HEK293T (cell line): ENCODE data around the gene AKT1.
A peak's percentile ranks its signal among the peaks of the same experiment; 100 is the strongest.
"Not testable (repeated sequence)": the region's sequence is repeated elsewhere in the genome, so short reads cannot be mapped to it uniquely, and the experiment has no call there.

ENCODE experiments used
- CTCF ChIA-PET: fragments of 350-600 bp; formaldehyde crosslinking; extraction: SDS; loops from one replicate; lab custom pipeline; 2021; ENCODE audit warnings: antibody characterized with exemption, inconsistent platforms; lab: Yijun Ruan, JAX
- POLR2A ChIA-PET: fragments of 350-600 bp; formaldehyde crosslinking; extraction: SDS; loops from one replicate; lab custom pipeline; 2020; ENCODE audit warnings: antibody characterized with exemption, inconsistent platforms; lab: Yijun Ruan, JAX
- DNase-seq: peaks from one replicate; pipeline ENCODE4 v3.0.0; 2012; ENCODE audit warnings: mixed read lengths; ENCODE audit errors: extremely low spot score
- ARNT ChIP-seq: fragments of 450-650 bp; IDR thresholded peaks from 2 replicates; pipeline ENCODE4 v1.6.1; 2017; ENCODE audit warnings: mild to moderate bottlenecking
- BHLHE40 ChIP-seq: fragments of 450-650 bp; IDR thresholded peaks from 2 replicates; pipeline ENCODE4 v1.6.1; 2016; ENCODE audit warnings: mild to moderate bottlenecking, moderate library complexity, borderline replicate concordance
- CTBP1 ChIP-seq: fragments of 450-650 bp; IDR thresholded peaks from 2 replicates; pipeline ENCODE4 v1.6.1; 2016; ENCODE audit warnings: borderline replicate concordance
- ELF4 ChIP-seq: fragments of 450-650 bp; IDR thresholded peaks from 2 replicates; pipeline ENCODE4 v1.6.1; 2017; ENCODE audit warnings: antibody characterized with exemption
- FOXA1 ChIP-seq: fragments of 450-650 bp; IDR thresholded peaks from 2 replicates; pipeline ENCODE4 v1.6.1; 2016; ENCODE audit warnings: mild to moderate bottlenecking
- FOXK2 ChIP-seq: fragments of 450-650 bp; IDR thresholded peaks from 2 replicates; pipeline ENCODE4 v1.6.1; 2016; ENCODE audit warnings: mild to moderate bottlenecking
- FOXM1 ChIP-seq: fragments of 450-650 bp; IDR thresholded peaks from 2 replicates; pipeline ENCODE4 v1.6.1; 2017; ENCODE audit warnings: mild to moderate bottlenecking, borderline replicate concordance
- HDGF ChIP-seq: fragments of 450-650 bp; IDR thresholded peaks from 2 replicates; pipeline ENCODE4 v1.6.1; 2017; ENCODE audit warnings: antibody characterized with exemption, borderline replicate concordance
- L3MBTL2 ChIP-seq: fragments of 450-650 bp; conservative IDR thresholded peaks from 2 replicates; pipeline ENCODE4 v1.6.1; 2016; ENCODE audit warnings: mild to moderate bottlenecking
- LEF1 ChIP-seq: fragments of 450-650 bp; IDR thresholded peaks from 2 replicates; pipeline ENCODE4 v1.6.1; 2017; ENCODE audit warnings: mild to moderate bottlenecking, borderline replicate concordance
- NFRKB ChIP-seq: fragments of 450-650 bp; IDR thresholded peaks from 2 replicates; pipeline ENCODE4 v1.6.1; 2016; ENCODE audit warnings: mild to moderate bottlenecking, moderate library complexity
- SP1 ChIP-seq: fragments of 450-650 bp; IDR thresholded peaks from 2 replicates; pipeline ENCODE4 v1.6.1; 2017
- SUZ12 ChIP-seq: fragments of 450-650 bp; IDR thresholded peaks from 2 replicates; pipeline ENCODE4 v1.6.1; 2016; ENCODE audit warnings: mild to moderate bottlenecking
- TARDBP ChIP-seq: fragments of 450-650 bp; IDR thresholded peaks from 2 replicates; pipeline ENCODE4 v1.6.1; 2016
- ZNF384 ChIP-seq: fragments of 450-650 bp; IDR thresholded peaks from 2 replicates; pipeline ENCODE4 v1.6.1; 2016
- TF ChIP-seq, protein P1 (sequence below): fragments of 450-650 bp; IDR thresholded peaks from 2 replicates; pipeline ENCODE4 v1.6.1; 2016

AKT1 gene

DNA sequence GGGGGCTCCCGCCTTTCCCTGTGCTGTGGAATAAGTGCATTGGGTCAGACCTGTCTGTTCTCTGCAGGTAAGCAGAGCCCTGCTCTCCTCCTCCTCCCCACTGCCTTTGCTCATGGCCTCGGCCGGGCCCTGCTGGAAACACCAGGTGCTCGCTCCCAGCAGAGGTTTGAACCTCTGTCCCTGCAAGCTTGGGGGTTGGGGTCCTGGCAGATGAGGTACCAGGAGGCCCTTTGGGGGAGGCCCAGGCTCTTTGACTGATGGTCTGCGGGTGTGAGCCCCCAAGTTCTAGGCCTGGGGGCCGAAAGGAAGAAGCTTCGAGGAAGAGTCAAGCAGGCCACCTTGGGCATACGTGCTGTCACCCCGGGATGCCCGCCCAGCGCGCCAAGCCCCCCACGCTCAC, 47.5 kb upstream of the AKT1 start:
- ChIA-PET CTCF (interaction anchor here (1.7 kb wide), 1 partner anchor 16 kb away, joined by 4 read pairs; no protein-coding TSS in a partner anchor), POLR2A (no interaction called here)
- DNase-seq: no peak
- no peak for TF ChIP-seq ELF4
- no peak for TF ChIP-seq FOXM1
- no peak for TF ChIP-seq LEF1
- TF ChIP-seq BHLHE40: no peak
- TF ChIP-seq ZNF384: no peak
- TF ChIP-seq ARNT: no peak
- TF ChIP-seq FOXK2: no peak
- TF ChIP-seq, protein P1, sequence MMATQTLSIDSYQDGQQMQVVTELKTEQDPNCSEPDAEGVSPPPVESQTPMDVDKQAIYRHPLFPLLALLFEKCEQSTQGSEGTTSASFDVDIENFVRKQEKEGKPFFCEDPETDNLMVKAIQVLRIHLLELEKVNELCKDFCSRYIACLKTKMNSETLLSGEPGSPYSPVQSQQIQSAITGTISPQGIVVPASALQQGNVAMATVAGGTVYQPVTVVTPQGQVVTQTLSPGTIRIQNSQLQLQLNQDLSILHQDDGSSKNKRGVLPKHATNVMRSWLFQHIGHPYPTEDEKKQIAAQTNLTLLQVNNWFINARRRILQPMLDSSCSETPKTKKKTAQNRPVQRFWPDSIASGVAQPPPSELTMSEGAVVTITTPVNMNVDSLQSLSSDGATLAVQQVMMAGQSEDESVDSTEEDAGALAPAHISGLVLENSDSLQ: no peak
- no peak for TF ChIP-seq NFRKB
- no peak for TF ChIP-seq HDGF
- TF ChIP-seq SP1: no peak
- TF ChIP-seq SUZ12: no peak
- no peak for TF ChIP-seq TARDBP
- no peak for TF ChIP-seq CTBP1
- no peak for TF ChIP-seq L3MBTL2
- TF ChIP-seq FOXA1: no peak

DNA sequence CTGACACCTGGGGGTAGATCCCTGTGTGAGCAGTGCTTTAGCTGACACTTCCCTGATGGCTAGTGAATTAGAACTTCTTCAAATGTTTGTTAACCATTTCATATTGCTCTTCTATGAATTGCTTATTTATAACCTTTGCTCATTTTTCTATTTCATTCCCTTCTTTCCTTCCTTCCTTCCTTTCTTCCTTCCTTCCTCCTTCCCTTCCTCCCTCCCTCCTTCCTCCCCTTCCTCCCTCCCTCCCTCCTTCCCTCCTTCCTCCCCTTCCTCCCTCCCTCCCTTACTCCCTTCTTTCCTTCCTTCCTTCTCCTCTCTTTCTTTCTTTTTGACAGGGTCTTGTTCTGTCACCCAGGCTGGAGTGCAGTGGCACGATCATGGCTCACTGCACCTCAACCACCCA, 46.2 kb upstream of the AKT1 start:
- TF ChIP-seq ELF4: no peak
- TF ChIP-seq TARDBP: no peak
- no peak for TF ChIP-seq CTBP1
- TF ChIP-seq ARNT: no peak
- TF ChIP-seq SUZ12: no peak
- no peak for TF ChIP-seq L3MBTL2
- TF ChIP-seq BHLHE40: no peak
- TF ChIP-seq NFRKB: no peak
- TF ChIP-seq HDGF: no peak
- TF ChIP-seq, protein P1: no peak
- TF ChIP-seq ZNF384: no peak
- no peak for TF ChIP-seq FOXK2
- no peak for TF ChIP-seq LEF1
- TF ChIP-seq FOXM1: no peak
- no peak for TF ChIP-seq FOXA1
- no peak for TF ChIP-seq SP1
- POLR2A ChIA-PET: no interaction called here
- CTCF ChIA-PET: interaction anchor here (1.7 kb wide), 1 partner anchor 15 kb away, joined by 4 read pairs; no protein-coding TSS in a partner anchor
- no peak for DNase-seq

DNA sequence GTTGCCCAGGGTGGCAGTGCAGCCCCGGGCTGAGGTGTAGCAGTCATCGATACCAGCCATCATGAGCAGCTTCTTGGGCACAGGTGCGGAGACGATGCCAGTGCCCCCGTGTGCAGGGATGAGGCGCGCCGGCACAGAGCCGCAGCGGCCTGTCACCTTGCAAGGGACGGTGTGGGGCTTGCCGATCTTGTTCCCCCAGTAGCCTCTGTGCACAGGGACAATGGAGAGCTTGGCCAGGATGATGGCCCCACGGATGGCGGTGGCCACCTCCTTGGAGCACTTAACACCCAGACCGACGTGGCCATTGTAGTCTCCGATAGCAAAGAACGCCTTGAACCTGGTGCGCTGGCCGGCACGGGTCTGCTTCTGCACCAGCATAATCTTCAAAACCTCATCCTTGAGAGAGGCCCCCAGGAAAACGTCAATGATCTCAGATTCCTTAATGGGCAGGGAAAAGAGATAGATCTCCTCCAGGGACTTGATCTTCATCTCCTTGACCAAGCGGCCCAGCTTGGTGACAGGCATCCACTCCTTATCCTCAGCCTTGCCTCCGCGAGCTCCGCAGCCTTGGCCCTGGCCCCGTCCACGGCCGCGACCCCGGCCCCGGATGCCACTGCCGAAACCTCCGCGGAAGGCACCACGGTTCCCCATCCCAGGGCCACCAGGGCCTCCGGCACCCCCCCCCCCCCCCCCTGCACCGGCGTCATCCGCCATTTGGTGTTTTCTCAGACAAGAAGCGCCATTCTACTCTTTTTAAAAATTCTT, 40.8 kb upstream of the AKT1 start:
- CTCF ChIA-PET, POLR2A ChIA-PET, DNase-seq: not testable (repeated sequence)

DNA sequence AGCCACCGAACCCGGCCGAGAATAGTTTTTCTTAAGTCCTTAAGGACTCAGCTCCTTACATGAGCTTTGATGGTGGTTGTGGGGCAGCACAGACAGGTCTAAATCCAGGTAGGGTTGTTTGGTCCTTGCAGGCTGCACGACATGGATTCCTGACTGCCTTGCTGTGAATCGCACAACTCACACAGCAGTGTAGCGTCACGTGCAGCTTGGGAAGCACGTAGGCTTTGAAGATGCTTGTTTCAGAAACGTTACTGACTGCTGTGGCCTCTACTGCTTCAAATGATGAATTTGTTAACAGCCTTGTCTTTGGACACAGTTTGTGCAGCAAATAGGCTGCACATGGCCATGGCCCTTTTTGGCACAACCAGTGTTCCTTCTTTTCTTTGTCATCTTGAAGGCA, 35.2 kb upstream of the AKT1 start:
- ChIA-PET CTCF (no interaction called here), POLR2A (interaction anchor here (0.9 kb wide), 1 partner anchor 18 kb away, joined by 3 read pairs; no protein-coding TSS in a partner anchor)
- no peak for TF ChIP-seq CTBP1
- no peak for TF ChIP-seq FOXM1
- TF ChIP-seq ARNT: no peak
- TF ChIP-seq L3MBTL2: no peak
- no peak for TF ChIP-seq BHLHE40
- no peak for TF ChIP-seq SUZ12
- TF ChIP-seq FOXA1: no peak
- no peak for TF ChIP-seq ZNF384
- TF ChIP-seq ELF4: no peak
- no peak for TF ChIP-seq FOXK2
- TF ChIP-seq NFRKB: no peak
- TF ChIP-seq, protein P1: no peak
- no peak for TF ChIP-seq LEF1
- TF ChIP-seq HDGF: no peak
- TF ChIP-seq TARDBP: no peak
- no peak for TF ChIP-seq SP1
- no peak for DNase-seq

- CTCF ChIA-PET: interaction anchor here (0.5 to 1.9 kb wide), 12 partner anchors 13 to 200 kb away, joined by 3 to 13 read pairs (median 3); partner anchors contain the start of genes SIVA1 and ZBTB42
- DNase-seq: peak; percentile 82
- no peak for TF ChIP-seq L3MBTL2
- no peak for TF ChIP-seq LEF1
- TF ChIP-seq ELF4: no peak
- no peak for TF ChIP-seq HDGF
- no peak for TF ChIP-seq NFRKB
- TF ChIP-seq TARDBP: no peak
- TF ChIP-seq, protein P1: no peak
- no peak for TF ChIP-seq SUZ12
- no peak for TF ChIP-seq FOXM1
- TF ChIP-seq ZNF384: no peak
- TF ChIP-seq FOXK2: no peak
- no peak for TF ChIP-seq SP1
- no peak for TF ChIP-seq FOXA1
- no peak for TF ChIP-seq CTBP1
- no peak for TF ChIP-seq BHLHE40
- TF ChIP-seq ARNT: no peak
- POLR2A ChIA-PET: interaction anchor here (0.6 to 1.8 kb wide), 4 partner anchors 14 to 76 kb away, joined by 3 to 12 read pairs (median 3); partner anchors contain the start of gene SIVA1
Measured at GRCh38 chr14:104827177-104828055, 31.9 kb upstream of the AKT1 start.
